Naive thymus-derived CD4-positive, alpha-beta T cell (primary cell): Measurements from ENCODE around the gene EHMT1. TPM values are rescaled to one million over a fixed set of nuclear protein-coding genes. Genes with fewer than 3 reads are reported as not detected.
A peak's percentile ranks its signal among the peaks of the same experiment; 100 is the strongest.

Source experiments
- ATAC-seq: fragments of 150-1000 bp; cut with Tn5 transposase; 2 replicates; pipeline ENCODE4 v1.10.0; 2021; ENCODE audit warnings: mild to moderate bottlenecking, moderate library complexity
- CTCF ChIA-PET: fragments of 350-600 bp; sonication (Branson Sonifier 250); formaldehyde crosslinking; loops from one replicate; lab custom pipeline; 2021; ENCODE audit warnings: antibody characterized with exemption; lab: Charles Lee
- POLR2A ChIA-PET: fragments of 350-600 bp; sonication (Branson Sonifier 250); formaldehyde crosslinking; loops from one replicate; lab custom pipeline; 2021; ENCODE audit warnings: antibody characterized with exemption, inconsistent platforms; lab: Charles Lee
- DNase-seq, 9 donors: peaks; one replicate each; pipeline versions ENCODE4 v3.0.0 to v3.0.0-alpha.2; 2020 to 2022; ENCODE audit warnings: mixed read lengths in 1 of 9
- H3K27ac ChIP-seq: one replicate; pipeline ENCODE4 v1.7.0; 2013; ENCODE audit warnings: mild to moderate bottlenecking, low read depth, low read length, moderate library complexity
- H3K27me3 ChIP-seq, 2 donors: one replicate each; pipeline ENCODE4 v1.7.0; 2013; ENCODE audit warnings: low read length in 2 of 2, mild to moderate bottlenecking in 2 of 2, moderate library complexity in 2 of 2; ENCODE audit not compliant: control insufficient read depth in 2 of 2, insufficient read depth in 2 of 2
- H3K36me3 ChIP-seq, 3 experiments: 1 replicate in 2 of 3; 2 replicates in 1 of 3; pipeline ENCODE4 v1.7.0; 2013; ENCODE audit warnings: low read length in 3 of 3, mild to moderate bottlenecking in 3 of 3, moderate library complexity in 1 of 3; ENCODE audit not compliant: insufficient read depth in 3 of 3, control insufficient read depth in 2 of 3
- H3K4me1 ChIP-seq, 2 donors: one replicate each; pipeline ENCODE4 v1.7.0; 2013; ENCODE audit warnings: low read length in 2 of 2, mild to moderate bottlenecking in 2 of 2, moderate library complexity in 1 of 2; ENCODE audit not compliant: control insufficient read depth in 2 of 2, insufficient read depth in 2 of 2
- H3K4me3 ChIP-seq: 2 replicates; pipeline ENCODE4 v1.7.0; 2013; ENCODE audit warnings: mild to moderate bottlenecking, low read length
- H3K9me3 ChIP-seq, 3 experiments: 1 replicate in 2 of 3; 2 replicates in 1 of 3; pipeline ENCODE4 v1.7.0; 2013; ENCODE audit warnings: low read length in 3 of 3; ENCODE audit not compliant: control insufficient read depth in 2 of 3
- H3K27ac Mint-ChIP-seq, 9 donors: one replicate each; pipeline ENCODE4 v1.8.0; 2020 to 2022; ENCODE audit warnings: mixed read lengths in 9 of 9, mild to moderate bottlenecking in 8 of 9, moderate library complexity in 5 of 9, inconsistent platforms in 2 of 9
- H3K27me3 Mint-ChIP-seq, 5 donors: one replicate each; pipeline ENCODE4 v1.8.0; 2021 to 2022; ENCODE audit warnings: mixed read lengths in 5 of 5, mild to moderate bottlenecking in 1 of 5
- H3K36me3 Mint-ChIP-seq, 5 donors: one replicate each; pipeline ENCODE4 v1.8.0; 2020 to 2022; ENCODE audit warnings: mixed read lengths in 5 of 5, mild to moderate bottlenecking in 3 of 5, inconsistent platforms in 1 of 5
- H3K4me1 Mint-ChIP-seq, 7 donors: one replicate each; pipeline ENCODE4 v1.8.0; 2020 to 2022; ENCODE audit warnings: mixed read lengths in 7 of 7, mild to moderate bottlenecking in 3 of 7, inconsistent platforms in 1 of 7
- H3K4me3 Mint-ChIP-seq, 10 donors: one replicate each; pipeline ENCODE4 v1.8.0; 2020 to 2022; ENCODE audit warnings: mild to moderate bottlenecking in 10 of 10, mixed read lengths in 10 of 10, moderate library complexity in 6 of 10, inconsistent platforms in 2 of 10
- H3K9me3 Mint-ChIP-seq, 11 donors: one replicate each; pipeline ENCODE4 v1.8.0; 2020 to 2022; ENCODE audit warnings: mixed read lengths in 11 of 11, mild to moderate bottlenecking in 4 of 11, inconsistent platforms in 1 of 11, moderate library complexity in 1 of 11
- intact Hi-C, 2 donors: fragments of 100-400 bp; cut with micrococcal nuclease; formaldehyde crosslinking; loops; one replicate each; pipeline ENCODE4 v1.15.1; 2023
- polyA plus RNA-seq, 2 donors: library from polyadenylated mRNA; unstranded; fragments of 300-500 nt; fragmentation: Illumina TruSeq; gene quantifications; one replicate each; pipeline ENCODE4 v1.2.3, GENCODE V29; 2021
- total RNA-seq, 6 experiments: library from RNA in 5 of 6; stranded (reverse) in 5 of 6; gene quantifications; 1 replicate in 5 of 6; 2 replicates in 1 of 6; pipeline ENCODE4 v1.2.3 and lab custom pipeline; 2021 to 2026

Gene EHMT1
- total and polyA plus RNA-seq, 7 experiments from 2014 or later, result 24.7 to 132 (median 112) TPM

- H3K4me3 Mint-ChIP-seq, result peak overlapping the region in 2 of 10 donors; percentile 4 to 35
- peaks cover 9 to 43% (median 21%) of the 10 kb centered on the region in 7 donors for H3K4me1 Mint-ChIP-seq
- peaks cover 0 to 7% (median 0%) of the 10 kb centered on the region in 3 experiments for H3K9me3 ChIP-seq
- ATAC-seq (peak; percentile 50), DNase-seq (no peak)
- no peak overlapping the region for H3K4me3 ChIP-seq
- peaks cover 0 to 11% (median 2%) of the 10 kb centered on the region in 11 donors for H3K9me3 Mint-ChIP-seq
- peaks cover 33 to 76% (median 60%) of the 10 kb centered on the region in 5 donors for H3K36me3 Mint-ChIP-seq
- no peak overlapping the region for H3K27ac ChIP-seq
- H3K4me1 ChIP-seq, result peaks cover 0 to 16% of the 10 kb centered on the region in 2 donors
- ChIA-PET CTCF (no interaction called here), POLR2A (no interaction called here)
- peaks cover 5 to 91% (median 7%) of the 10 kb centered on the region in 3 experiments for H3K36me3 ChIP-seq
- intact Hi-C loops, result no loop called here
- no peaks in the 10 kb centered on the region for H3K27me3 ChIP-seq
- H3K27ac Mint-ChIP-seq, result peak overlapping the region in 5 of 9 donors; percentile 7 to 59 (median 21)
- no peaks in the 10 kb centered on the region for H3K27me3 Mint-ChIP-seq
Measured at GRCh38 chr9:137757613-137758029, 138.8 kb downstream of the EHMT1 start.

GRCh38 chr9:137758067-137758466 is 139.3 kb downstream of the EHMT1 start:
- ATAC-seq, result no peak
- H3K27ac ChIP-seq, result no peak overlapping the region
- ChIA-PET POLR2A (no interaction called here), CTCF (interaction anchor here (0.6 to 0.8 kb wide), 2 partner anchors 8 to 81 kb away, joined by 3 to 4 read pairs; no protein-coding TSS in a partner anchor)
- Mint-ChIP-seq H3K36me3 (peaks cover 32 to 76% (median 57%) of the 10 kb centered on the region in 5 donors), H3K27ac (peak overlapping the region in 5 of 9 donors; percentile 7 to 59 (median 47)), H3K27me3 (no peaks in the 10 kb centered on the region), H3K4me1 (peaks cover 7 to 44% (median 19%) of the 10 kb centered on the region in 7 donors), H3K4me3 (peak overlapping the region in 2 of 10 donors; percentile 4 to 35), H3K9me3 (peaks cover 0 to 11% (median 2%) of the 10 kb centered on the region in 11 donors)
- peaks cover 0 to 16% of the 10 kb centered on the region in 2 donors for H3K4me1 ChIP-seq
- no peak overlapping the region for H3K4me3 ChIP-seq
- intact Hi-C loops, result no loop called here
- H3K36me3 ChIP-seq, result peaks cover 7 to 91% (median 7%) of the 10 kb centered on the region in 3 experiments
- H3K27me3 ChIP-seq, result no peaks in the 10 kb centered on the region
- H3K9me3 ChIP-seq, result peaks cover 0 to 7% (median 0%) of the 10 kb centered on the region in 3 experiments
- no peak for DNase-seq

GRCh38 chr9:137759117-137759516 is 140.3 kb downstream of the EHMT1 start:
- no peak overlapping the region for H3K27ac ChIP-seq
- H3K4me3 Mint-ChIP-seq, result no peak overlapping the region
- H3K4me1 ChIP-seq, result peaks cover 0 to 16% of the 10 kb centered on the region in 2 donors

GRCh38 chr9:137759649-137760321 is 141.0 kb downstream of the EHMT1 start:
- H3K27ac ChIP-seq, result no peak overlapping the region
- POLR2A ChIA-PET, result no interaction called here
- no peak overlapping the region for H3K4me3 Mint-ChIP-seq
- intact Hi-C loops, result no loop called here
- H3K4me3 ChIP-seq, result no peak overlapping the region
- H3K9me3 Mint-ChIP-seq, result peaks cover 0 to 10% (median 2%) of the 10 kb centered on the region in 11 donors
- ATAC-seq, result no peak
- peaks cover 6 to 44% (median 22%) of the 10 kb centered on the region in 7 donors for H3K4me1 Mint-ChIP-seq
- H3K36me3 ChIP-seq, result peaks cover 10 to 91% (median 14%) of the 10 kb centered on the region in 3 experiments
- peaks cover 0 to 16% of the 10 kb centered on the region in 2 donors for H3K4me1 ChIP-seq
- no peaks in the 10 kb centered on the region for H3K27me3 ChIP-seq
- H3K36me3 Mint-ChIP-seq, result peaks cover 35 to 76% (median 54%) of the 10 kb centered on the region in 5 donors
- no peak for DNase-seq
- H3K9me3 ChIP-seq, result peaks cover 0 to 7% (median 0%) of the 10 kb centered on the region in 3 experiments
- H3K27me3 Mint-ChIP-seq, result no peaks in the 10 kb centered on the region
- CTCF ChIA-PET, result interaction anchor here (0.5 kb wide), 1 partner anchor 38 kb away, joined by 10 read pairs; no protein-coding TSS in a partner anchor
- peak overlapping the region in 6 of 9 donors; percentile 26 to 78 (median 60) for H3K27ac Mint-ChIP-seq

More at GRCh38 chr9:137759117-137759516, 140.3 kb downstream of the EHMT1 start:
- ChIA-PET POLR2A (no interaction called here), CTCF (interaction anchor here (0.5 to 0.8 kb wide), 2 partner anchors 9 to 38 kb away, joined by 3 to 10 read pairs; no protein-coding TSS in a partner anchor)
- H3K27me3 Mint-ChIP-seq, result no peaks in the 10 kb centered on the region
- H3K9me3 Mint-ChIP-seq, result peaks cover 0 to 10% (median 2%) of the 10 kb centered on the region in 11 donors
- Histone ChIP-seq H3K36me3 (peaks cover 7 to 91% (median 14%) of the 10 kb centered on the region in 3 experiments), H3K27me3 (no peaks in the 10 kb centered on the region), H3K4me3 (no peak overlapping the region), H3K9me3 (peaks cover 0 to 7% (median 0%) of the 10 kb centered on the region in 3 experiments)
- peak overlapping the region in 3 of 9 donors; percentile 47 to 83 (median 78) for H3K27ac Mint-ChIP-seq
- peaks cover 28 to 75% (median 51%) of the 10 kb centered on the region in 5 donors for H3K36me3 Mint-ChIP-seq
- DNase-seq (no peak), ATAC-seq (no peak)
- intact Hi-C loops, result no loop called here
- H3K4me1 Mint-ChIP-seq, result peaks cover 6 to 44% (median 19%) of the 10 kb centered on the region in 7 donors

GRCh38 chr9:137760426-137760825 is 141.6 kb downstream of the EHMT1 start:
- H3K4me3 ChIP-seq, result no peak overlapping the region
- H3K4me1 Mint-ChIP-seq, result peaks cover 6 to 44% (median 22%) of the 10 kb centered on the region in 7 donors
- DNase-seq (no peak), ATAC-seq (no peak)
- no peaks in the 10 kb centered on the region for H3K27me3 ChIP-seq
- H3K27ac Mint-ChIP-seq, result peak overlapping the region in 3 of 9 donors; percentile 36 to 70 (median 48)
- intact Hi-C loops, result no loop called here
- H3K36me3 Mint-ChIP-seq, result peaks cover 32 to 71% (median 49%) of the 10 kb centered on the region in 5 donors
- peak overlapping the region in 1 of 10 donors; percentile 17 for H3K4me3 Mint-ChIP-seq
- peaks cover 0 to 5% (median 0%) of the 10 kb centered on the region in 11 donors for H3K9me3 Mint-ChIP-seq
- CTCF ChIA-PET, result no interaction called here
- peaks cover 0 to 2% (median 0%) of the 10 kb centered on the region in 3 experiments for H3K9me3 ChIP-seq
- peaks cover 12 to 90% (median 14%) of the 10 kb centered on the region in 3 experiments for H3K36me3 ChIP-seq
- H3K27ac ChIP-seq, result no peak overlapping the region
- H3K27me3 Mint-ChIP-seq, result no peaks in the 10 kb centered on the region
- peaks cover 0 to 16% of the 10 kb centered on the region in 2 donors for H3K4me1 ChIP-seq
- POLR2A ChIA-PET, result no interaction called here

GRCh38 chr9:137761032-137761431 is 142.2 kb downstream of the EHMT1 start:
- Histone ChIP-seq H3K27ac (no peak overlapping the region), H3K36me3 (peaks cover 12 to 86% (median 14%) of the 10 kb centered on the region in 3 experiments), H3K27me3 (no peaks in the 10 kb centered on the region), H3K4me3 (no peak overlapping the region), H3K4me1 (peaks cover 0 to 16% of the 10 kb centered on the region in 2 donors), H3K9me3 (no peaks in the 10 kb centered on the region)
- ChIA-PET CTCF (no interaction called here), POLR2A (no interaction called here)
- DNase-seq (no peak), ATAC-seq (peak; percentile 61)
- H3K36me3 Mint-ChIP-seq, result peaks cover 26 to 71% (median 48%) of the 10 kb centered on the region in 5 donors
- H3K4me3 Mint-ChIP-seq, result no peak overlapping the region
- no peaks in the 10 kb centered on the region for H3K27me3 Mint-ChIP-seq
- H3K4me1 Mint-ChIP-seq, result peaks cover 6 to 44% (median 22%) of the 10 kb centered on the region in 7 donors
- peaks cover 0 to 1% (median 0%) of the 10 kb centered on the region in 11 donors for H3K9me3 Mint-ChIP-seq
- intact Hi-C loops, result no loop called here
- H3K27ac Mint-ChIP-seq, result peak overlapping the region in 4 of 9 donors; percentile 22 to 70 (median 52)
